ENCODE measurements around the gene ARHGAP1.
A peak's percentile ranks its signal among the peaks of the same experiment; 100 is the strongest.

The ARHGAP1 gene

GRCh38 chr11:46700241-46701077 lies at the start of gene ARHGAP1, which contains the start of gene ZNF408:
TSS of gene ARHGAP1 (minus strand) at chr11:46700619. CDS start at chr11:46696107, 4,512 bp downstream.
TSS of gene ZNF408 (plus strand) at chr11:46701031. CDS start at chr11:46701048, 17 bp downstream.
- DNase-seq: peak; percentile 99

- no peak for DNase-seq
Observed at GRCh38 chr11:46747150-46747549, 46.7 kb upstream of the ARHGAP1 start.

GRCh38 chr11:46745995-46746394 lies 45.6 kb upstream of the ARHGAP1 start:
- no peak for DNase-seq

- DNase-seq: no peak
Observed at GRCh38 chr11:46745328-46745727, 44.9 kb upstream of the ARHGAP1 start.

GRCh38 chr11:46743693-46744339 lies 43.4 kb upstream of the ARHGAP1 start:
- no peak for DNase-seq

- no peak for DNase-seq
Observed at GRCh38 chr11:46743043-46743442, 42.6 kb upstream of the ARHGAP1 start.

- no peak for DNase-seq
Observed at GRCh38 chr11:46741600-46742484, 41.4 kb upstream of the ARHGAP1 start.

- DNase-seq: no peak
Observed at GRCh38 chr11:46738887-46739286, 38.5 kb upstream of the ARHGAP1 start.

- DNase-seq: no peak
Observed at GRCh38 chr11:46737699-46738098, 37.3 kb upstream of the ARHGAP1 start.

GRCh38 chr11:46736615-46737014 lies 36.2 kb upstream of the ARHGAP1 start:
- DNase-seq: no peak

- DNase-seq: no peak
Observed at GRCh38 chr11:46736146-46736545, 35.7 kb upstream of the ARHGAP1 start.

- DNase-seq: no peak
Observed at GRCh38 chr11:46733234-46733633, 32.8 kb upstream of the ARHGAP1 start.

- DNase-seq: no peak
Observed at GRCh38 chr11:46731545-46731944, 31.1 kb upstream of the ARHGAP1 start.

- DNase-seq: no peak
Observed at GRCh38 chr11:46729110-46730027, 28.9 kb upstream of the ARHGAP1 start.

- DNase-seq: no peak
Observed at GRCh38 chr11:46728659-46729040, 28.2 kb upstream of the ARHGAP1 start.

GRCh38 chr11:46727952-46728658 lies 27.7 kb upstream of the ARHGAP1 start:
- DNase-seq: no peak

GRCh38 chr11:46726206-46726862 lies 25.9 kb upstream of the ARHGAP1 start:
- DNase-seq: no peak

GRCh38 chr11:46725338-46726205 lies 25.2 kb upstream of the ARHGAP1 start:
- DNase-seq: no peak

GRCh38 chr11:46724088-46724487 lies 23.7 kb upstream of the ARHGAP1 start:
- no peak for DNase-seq

GRCh38 chr11:46723359-46723680 lies 22.9 kb upstream of the ARHGAP1 start:
- DNase-seq: no peak

Measured in CD4-positive, alpha-beta T cell treated with Interleukin-12 subunit alpha and Interleukin-12 subunit beta, for 1 hour (primary cell).